Motor neuron (in vitro differentiated cells): ENCODE data around the gene NF1. TPM values are rescaled to one million over a fixed set of nuclear protein-coding genes. Genes with fewer than 3 reads are reported as not detected.
"Not testable (repeated sequence)": the region's sequence is repeated elsewhere in the genome, so short reads cannot be mapped to it uniquely, and the experiment has no call there.

Source experiments
- ATAC-seq, 8 experiments: fragments of 200-7000 bp; cut with Tn5 transposase; replicated peaks in 6 of 8; 2 replicates each; pipeline ENCODE4 v1.8.0; 2021; ENCODE audit warnings: mild to moderate bottlenecking in 8 of 8, moderate library complexity in 8 of 8
- H3K27ac ChIP-seq, 2 donors: fragments of 250-450 bp; sonication (Bioruptor Pico); 2 replicates each; pipeline ENCODE4 v1.9.0; 2021; ENCODE audit warnings: antibody characterized with exemption in 2 of 2, mild to moderate bottlenecking in 2 of 2, moderate library complexity in 1 of 2
- H3K4me1 ChIP-seq, 2 donors: fragments of 250-450 bp; sonication (Bioruptor Pico); replicated peaks in 1 of 2; 2 replicates each; pipeline ENCODE4 v1.6.1; 2021; ENCODE audit warnings: antibody characterized with exemption in 2 of 2, mild to moderate bottlenecking in 2 of 2, moderate library complexity in 1 of 2
- H3K4me3 ChIP-seq, 5 donors: fragments of 250-450 bp; sonication (Bioruptor Pico); 2 replicates each; pipeline ENCODE4 v1.9.0; 2021; ENCODE audit warnings: antibody characterized with exemption in 5 of 5, mild to moderate bottlenecking in 5 of 5, moderate library complexity in 4 of 5
- WGBS, 10 experiments: fragments of 450-650 bp; shearing (Covaris generic); methylation state at CpG; one replicate each; pipeline ENCODE4 v1.0.0; 2022; 5-methylcytosine and 5-hydroxymethylcytosine counted together
- in situ Hi-C, 9 experiments: fragments of 400-800 bp; cut with MboI; loops; one replicate each; pipeline ENCODE4 v1.15.0; 2021; ENCODE audit warnings: low sequenced_read_pairs in 9 of 9, low pct_unique_long_range_greater_than_20kb in 2 of 9; ENCODE audit not compliant: unreplicated experiment in 9 of 9
- total RNA-seq, 8 experiments: library from RNA; unstranded; fragments of 300-600 nt; gene quantifications; 2 replicates each; pipeline versions ENCODE4 v1.2.3 to v1.2.4, GENCODE V29; 2022

The NF1 gene
- total RNA-seq, 8 experiments from 2014 or later = 32.1 to 158 (median 50.6) TPM

DNA sequence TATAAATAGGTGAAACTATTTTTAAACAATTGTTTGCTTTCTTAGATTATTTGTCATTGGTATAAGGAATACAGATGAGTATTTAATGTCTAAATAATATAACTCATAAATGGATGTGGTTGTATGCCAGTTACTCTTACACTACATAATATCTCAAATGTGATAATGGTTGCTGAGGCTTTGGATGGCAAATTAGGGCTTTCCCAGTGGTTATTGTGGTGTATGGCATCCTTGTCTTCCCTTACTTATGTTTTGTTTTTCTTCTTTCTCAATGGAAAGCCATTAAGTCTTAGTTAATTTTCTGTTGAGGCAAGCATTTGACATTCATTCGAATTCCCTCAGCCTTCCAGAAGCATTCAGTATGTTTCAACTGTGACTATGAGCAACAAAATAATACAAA lies 191.8 kb downstream of the NF1 start:
- H3K27ac ChIP-seq = no peak overlapping the region
- no peak overlapping the region for H3K4me3 ChIP-seq
- in situ Hi-C loops = no loop called here
- ATAC-seq = no peak
- no peaks in the 10 kb centered on the region for H3K4me1 ChIP-seq
- 75 to 100% (median 96%) methylated on average over 1 of the region's 1 CpG; no CpG with 5 or more reads in 4 of the 10 experiments for WGBS, 10 experiments

DNA sequence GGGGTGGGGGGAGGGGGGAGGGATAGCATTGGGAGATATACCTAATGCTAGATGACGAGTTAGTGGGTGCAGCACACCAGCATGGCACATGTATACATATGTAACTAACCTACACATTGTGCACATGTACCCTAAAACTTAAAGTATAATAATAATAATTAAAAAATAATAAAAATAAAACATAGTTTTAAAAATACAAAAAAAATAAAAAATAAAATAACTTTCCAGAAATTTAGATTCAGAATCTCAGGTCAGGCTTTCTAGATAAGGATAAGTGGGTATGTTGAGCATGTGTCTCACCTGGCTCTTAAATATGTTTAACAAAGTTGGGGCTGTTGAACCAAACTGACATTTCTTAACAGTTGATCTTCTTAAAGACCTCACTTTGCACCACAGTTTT lies 193.2 kb downstream of the NF1 start:
- in situ Hi-C loops, H3K4me1 ChIP-seq, H3K4me3 ChIP-seq, ATAC-seq, H3K27ac ChIP-seq: not testable (repeated sequence)
- WGBS, 10 experiments = 100% methylated on average over 1 of the region's 1 CpG; no CpG with 5 or more reads in 9 of the 10 experiments

DNA sequence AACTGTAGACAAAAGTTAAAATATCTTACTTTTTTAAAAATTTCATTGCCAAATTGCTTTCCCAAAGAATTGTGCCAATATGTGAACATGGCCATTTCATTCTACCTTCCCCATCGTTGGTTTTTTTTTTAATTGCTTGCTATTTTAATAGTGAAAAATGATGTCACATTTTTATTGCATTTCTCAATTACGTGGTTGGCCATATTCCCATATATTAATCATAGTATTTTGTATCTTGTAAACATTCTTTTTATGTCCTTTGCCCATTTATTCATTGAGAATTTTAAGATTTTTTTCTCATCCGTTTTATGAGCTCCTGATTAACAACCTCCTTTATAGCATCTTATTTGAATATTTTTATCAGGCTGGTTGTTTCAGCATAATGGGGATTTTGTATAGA lies 195.0 kb downstream of the NF1 start:
- Histone ChIP-seq H3K4me1 (no peaks in the 10 kb centered on the region), H3K4me3 (no peak overlapping the region), H3K27ac (no peak overlapping the region)
- in situ Hi-C loops = no loop called here
- WGBS, 10 experiments = 41 to 100% (median 94%) methylated on average over 1 to 3 of the region's 3 CpGs
- ATAC-seq = no peak

- H3K4me1 ChIP-seq = peaks cover 0 to 4% of the 10 kb centered on the region in 2 donors
- in situ Hi-C loops = no loop called here
- H3K4me3 ChIP-seq = no peak overlapping the region
- no peak overlapping the region for H3K27ac ChIP-seq
- ATAC-seq = peak in 1 of 8 experiments; percentile 48
These were observed 197.0 kb downstream of the NF1 start for GRCh38 chr17:31291820-31292219.

GRCh38 chr17:31293581-31293980 lies 198.8 kb downstream of the NF1 start:
- peak in 2 of 8 experiments; percentile 24 to 41 for ATAC-seq
- WGBS, 10 experiments = 25 to 100% (median 90%) methylated on average over 1 to 2 of the region's 2 CpGs
- Histone ChIP-seq H3K4me3 (no peak overlapping the region), H3K27ac (no peak overlapping the region), H3K4me1 (peaks cover 0 to 4% of the 10 kb centered on the region in 2 donors)
- in situ Hi-C loops = no loop called here

DNA sequence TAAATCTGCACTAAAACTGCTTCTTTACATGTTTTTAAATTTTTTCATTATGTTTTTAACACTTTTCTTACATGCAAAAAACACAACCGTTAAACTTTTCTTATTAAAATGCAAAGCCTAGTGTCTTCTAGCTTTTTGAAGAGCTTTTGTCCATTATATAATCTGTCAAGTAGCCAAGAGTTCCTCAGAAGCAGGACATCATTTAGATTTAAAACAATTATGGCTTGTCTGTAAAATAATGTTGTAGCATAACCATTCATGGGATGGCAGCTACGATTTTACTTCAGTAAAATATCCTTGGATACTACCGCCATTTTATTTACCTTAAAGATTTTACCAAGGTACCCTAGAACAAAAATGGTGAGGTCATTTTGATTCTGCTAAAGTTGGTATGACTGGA lies 199.5 kb downstream of the NF1 start:
- in situ Hi-C loops = no loop called here

GRCh38 chr17:31294820-31295488 lies 200.2 kb downstream of the NF1 start:
- in situ Hi-C loops = no loop called here
- Histone ChIP-seq H3K27ac (no peak overlapping the region), H3K4me1 (peaks cover 0 to 4% of the 10 kb centered on the region in 2 donors), H3K4me3 (no peak overlapping the region)
- peak in 3 of 8 experiments; percentile 24 to 62 (median 33) for ATAC-seq
- WGBS, 10 experiments = 0 to 100% (median 85%) methylated on average over 1 to 3 of the region's 3 CpGs; no CpG with 5 or more reads in 2 of the 10 experiments

More for the DNA sequence above, 199.5 kb downstream of the NF1 start:
- 14 to 96% (median 80%) methylated on average over 1 to 3 of the region's 3 CpGs; no CpG with 5 or more reads in 1 of the 10 experiments for WGBS, 10 experiments
- H3K4me3 ChIP-seq = no peak overlapping the region
- H3K4me1 ChIP-seq = peaks cover 0 to 4% of the 10 kb centered on the region in 2 donors
- ATAC-seq = no peak
- H3K27ac ChIP-seq = no peak overlapping the region

DNA sequence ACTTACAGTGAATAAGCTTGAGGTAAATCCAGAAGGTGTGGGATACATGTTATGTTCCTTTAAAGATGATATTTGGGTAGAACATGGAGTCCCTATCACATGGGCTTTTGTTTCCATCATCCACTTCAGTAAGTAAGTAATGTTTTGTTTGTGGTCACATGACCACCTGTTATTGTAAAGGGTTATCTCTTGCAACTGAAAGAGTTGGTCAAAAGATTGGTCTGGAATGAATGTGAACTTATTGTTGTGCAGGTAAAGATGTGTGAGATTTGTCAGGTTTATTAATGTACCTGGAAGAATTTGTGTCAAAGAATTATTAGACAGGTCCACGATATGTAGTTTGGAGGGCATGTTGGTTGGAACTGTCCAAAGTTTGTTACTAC lies 200.7 kb downstream of the NF1 start:
- H3K4me3 ChIP-seq = no peak overlapping the region
- peaks cover 0 to 4% of the 10 kb centered on the region in 2 donors for H3K4me1 ChIP-seq
- 83 to 100% (median 100%) methylated on average over 1 of the region's 1 CpG; no CpG with 5 or more reads in 2 of the 10 experiments for WGBS, 10 experiments
- ATAC-seq = no peak
- in situ Hi-C loops = no loop called here
- no peak overlapping the region for H3K27ac ChIP-seq

DNA sequence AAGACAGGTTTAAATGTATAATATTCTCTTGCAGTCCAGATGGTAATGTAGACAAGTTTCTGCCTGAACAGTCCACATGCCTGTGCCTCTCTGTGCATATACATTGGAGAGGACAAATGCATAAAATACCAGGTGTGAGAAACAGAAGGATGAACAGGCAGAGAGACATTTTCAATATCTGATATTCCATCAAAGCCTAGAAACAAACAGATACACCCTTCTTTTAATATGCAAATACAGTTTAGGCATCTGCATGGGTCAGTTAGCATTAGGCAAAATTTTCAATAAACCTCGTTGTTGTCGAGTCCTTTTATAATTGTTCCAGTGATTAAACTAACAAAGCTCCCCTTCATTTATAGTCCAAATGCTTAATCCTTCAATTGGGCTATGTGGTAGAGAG lies 201.4 kb downstream of the NF1 start:
- Histone ChIP-seq H3K4me1 (peaks cover 0 to 4% of the 10 kb centered on the region in 2 donors), H3K4me3 (no peak overlapping the region), H3K27ac (no peak overlapping the region)
- ATAC-seq = peak in 3 of 8 experiments; percentile 26 to 63 (median 48)
- WGBS, 10 experiments = 0 to 80% (median 50%) methylated on average over 2 of the region's 2 CpGs; no CpG with 5 or more reads in 1 of the 10 experiments
- in situ Hi-C loops = no loop called here

- no peak within 1 kb of the TSS for H3K27ac ChIP-seq
- in situ Hi-C loops = no loop called here
- no peak within 1 kb of the TSS for H3K4me3 ChIP-seq
These were observed 202.3 kb downstream of the NF1 start, which contains the start of gene OMG for GRCh38 chr17:31297090-31297489. OMG (minus strand) TSS chr17:31297239; CDS start chr17:31296331, 908 bp downstream.

DNA sequence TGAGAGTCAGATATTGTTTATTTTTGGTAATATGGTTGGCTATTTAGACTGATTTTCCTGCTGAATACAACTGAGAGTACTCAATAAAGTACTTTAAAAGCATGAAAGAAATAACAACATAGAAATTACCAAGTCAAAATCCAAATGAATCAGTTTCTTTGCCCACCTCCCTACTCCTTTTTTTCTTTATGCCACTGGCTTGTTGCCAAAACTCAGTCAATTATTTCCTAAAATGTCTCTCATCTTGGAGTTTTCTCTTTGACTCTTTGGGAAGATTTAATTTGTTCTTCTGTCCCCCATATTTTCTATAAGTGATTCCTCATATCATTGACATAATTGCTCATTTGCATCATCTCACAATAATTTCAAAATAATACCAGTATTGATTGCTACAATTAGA lies 204.8 kb downstream of the NF1 start:
- Histone ChIP-seq H3K27ac (no peak overlapping the region), H3K4me3 (no peak overlapping the region), H3K4me1 (peaks cover 0 to 4% of the 10 kb centered on the region in 2 donors)
- in situ Hi-C loops = no loop called here
- no peak for ATAC-seq

More at GRCh38 chr17:31297090-31297489, 202.3 kb downstream of the NF1 start, which contains the start of gene OMG:
- 54 to 90% (median 72%) methylated on average over 1 to 7 of the region's 7 CpGs for WGBS, 10 experiments
- H3K4me1 ChIP-seq = peaks cover 0 to 4% of the 10 kb centered on the region in 2 donors
- ATAC-seq = peak in 4 of 8 experiments; percentile 47 to 80 (median 64)

GRCh38 chr17:31307640-31308039 lies 212.9 kb downstream of the NF1 start:
- in situ Hi-C loops = no loop called here
- Histone ChIP-seq H3K4me1 (no peaks in the 10 kb centered on the region), H3K27ac (no peak overlapping the region), H3K4me3 (no peak overlapping the region)
- 57 to 100% (median 78%) methylated on average over 1 of the region's 1 CpG for WGBS, 10 experiments
- peak in 2 of 8 experiments; percentile 11 to 23 for ATAC-seq

DNA sequence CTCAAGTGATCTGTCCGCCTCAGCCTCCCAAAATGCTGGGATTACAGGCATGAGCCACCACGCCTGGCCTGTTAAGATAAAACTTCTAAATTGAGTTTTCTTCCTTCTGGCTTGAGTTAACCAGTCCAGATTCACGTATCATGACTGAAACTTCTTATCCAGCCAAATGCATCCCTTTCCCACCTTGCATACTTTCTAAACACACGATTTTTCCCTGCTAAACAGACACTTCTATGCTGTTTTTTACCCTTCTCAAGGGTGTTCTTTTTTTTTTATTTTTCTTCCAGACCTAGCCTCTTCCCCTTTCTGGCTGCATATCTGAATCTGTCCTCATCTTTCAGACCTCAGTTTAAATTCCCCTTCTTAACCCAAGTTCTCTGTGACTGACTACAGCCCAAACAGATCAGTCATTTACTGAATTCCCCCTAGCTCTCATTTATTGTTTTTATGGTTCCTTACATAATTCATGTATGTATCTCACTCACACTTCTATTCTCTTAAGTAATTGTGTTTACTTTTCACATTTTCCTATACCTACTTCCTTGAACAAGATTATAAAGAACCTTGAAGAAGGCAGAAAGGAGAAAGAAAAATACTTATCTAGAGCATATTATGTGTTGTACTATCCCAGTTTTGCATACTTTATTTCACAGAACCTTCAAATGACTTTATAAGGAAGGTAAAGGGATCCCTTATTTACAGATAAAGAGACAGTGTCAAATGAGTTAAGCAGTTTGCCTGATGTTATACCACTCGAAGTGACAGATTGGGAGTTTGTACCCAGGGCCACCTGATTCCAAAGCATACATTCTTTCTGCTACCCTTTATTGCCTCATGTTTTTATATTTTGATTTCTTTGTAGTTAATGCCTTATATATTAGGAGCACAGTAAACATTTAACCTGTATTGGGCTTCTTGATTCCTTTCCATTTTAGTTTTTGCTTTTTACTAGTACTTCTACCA lies 213.9 kb downstream of the NF1 start:
- WGBS, 10 experiments = 25 to 92% (median 83%) methylated on average over 1 to 4 of the region's 5 CpGs
- ATAC-seq = peak in 1 of 8 experiments; percentile 66
- in situ Hi-C loops = no loop called here
- Histone ChIP-seq H3K4me3 (no peak overlapping the region), H3K27ac (no peak overlapping the region), H3K4me1 (no peaks in the 10 kb centered on the region)
